ENCODE data around the gene RNF208.

The RNF208 gene

DNA sequence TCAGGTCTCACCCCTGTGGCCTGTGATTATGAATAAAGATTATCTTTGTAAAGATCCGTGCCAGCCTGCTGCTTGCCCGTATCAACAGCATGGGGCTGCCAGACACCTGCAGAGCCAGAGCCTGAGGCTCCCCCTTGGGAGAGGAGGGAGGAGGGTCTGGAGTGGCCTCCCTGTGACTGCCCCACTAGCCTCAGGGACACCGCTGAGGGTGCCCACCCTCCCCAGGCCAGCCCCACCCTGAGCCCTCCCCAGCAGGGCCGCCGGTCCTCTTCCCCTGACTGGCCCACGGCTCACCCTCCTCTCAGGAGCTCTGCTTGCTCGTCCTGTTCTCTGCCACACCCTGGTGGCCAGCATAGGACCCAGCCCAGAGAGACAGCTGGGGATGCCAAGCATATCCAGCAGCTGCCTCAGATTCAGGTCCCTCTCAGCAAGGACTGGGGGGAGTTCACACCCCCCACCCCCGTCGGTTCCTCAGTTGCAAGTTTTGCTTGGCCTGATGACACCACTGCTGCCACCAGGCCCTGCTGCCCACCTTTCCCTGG lies 31.7 kb downstream of the RNF208 start:
- H3K27ac ChIP-seq (replicated peaks), result peak overlapping the region; percentile 73; the same call in 1 of the 2 replicates
- TF ChIP-seq, protein P1, sequence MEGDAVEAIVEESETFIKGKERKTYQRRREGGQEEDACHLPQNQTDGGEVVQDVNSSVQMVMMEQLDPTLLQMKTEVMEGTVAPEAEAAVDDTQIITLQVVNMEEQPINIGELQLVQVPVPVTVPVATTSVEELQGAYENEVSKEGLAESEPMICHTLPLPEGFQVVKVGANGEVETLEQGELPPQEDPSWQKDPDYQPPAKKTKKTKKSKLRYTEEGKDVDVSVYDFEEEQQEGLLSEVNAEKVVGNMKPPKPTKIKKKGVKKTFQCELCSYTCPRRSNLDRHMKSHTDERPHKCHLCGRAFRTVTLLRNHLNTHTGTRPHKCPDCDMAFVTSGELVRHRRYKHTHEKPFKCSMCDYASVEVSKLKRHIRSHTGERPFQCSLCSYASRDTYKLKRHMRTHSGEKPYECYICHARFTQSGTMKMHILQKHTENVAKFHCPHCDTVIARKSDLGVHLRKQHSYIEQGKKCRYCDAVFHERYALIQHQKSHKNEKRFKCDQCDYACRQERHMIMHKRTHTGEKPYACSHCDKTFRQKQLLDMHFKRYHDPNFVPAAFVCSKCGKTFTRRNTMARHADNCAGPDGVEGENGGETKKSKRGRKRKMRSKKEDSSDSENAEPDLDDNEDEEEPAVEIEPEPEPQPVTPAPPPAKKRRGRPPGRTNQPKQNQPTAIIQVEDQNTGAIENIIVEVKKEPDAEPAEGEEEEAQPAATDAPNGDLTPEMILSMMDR (IDR thresholded peaks at IDR 0.05; ENCODE audit: insufficient read depth, low read length), result no peak
- TF ChIP-seq GABPA (IDR thresholded peaks at IDR 0.05; ENCODE audit: low read depth), result no peak
- TF ChIP-seq, protein P2, sequence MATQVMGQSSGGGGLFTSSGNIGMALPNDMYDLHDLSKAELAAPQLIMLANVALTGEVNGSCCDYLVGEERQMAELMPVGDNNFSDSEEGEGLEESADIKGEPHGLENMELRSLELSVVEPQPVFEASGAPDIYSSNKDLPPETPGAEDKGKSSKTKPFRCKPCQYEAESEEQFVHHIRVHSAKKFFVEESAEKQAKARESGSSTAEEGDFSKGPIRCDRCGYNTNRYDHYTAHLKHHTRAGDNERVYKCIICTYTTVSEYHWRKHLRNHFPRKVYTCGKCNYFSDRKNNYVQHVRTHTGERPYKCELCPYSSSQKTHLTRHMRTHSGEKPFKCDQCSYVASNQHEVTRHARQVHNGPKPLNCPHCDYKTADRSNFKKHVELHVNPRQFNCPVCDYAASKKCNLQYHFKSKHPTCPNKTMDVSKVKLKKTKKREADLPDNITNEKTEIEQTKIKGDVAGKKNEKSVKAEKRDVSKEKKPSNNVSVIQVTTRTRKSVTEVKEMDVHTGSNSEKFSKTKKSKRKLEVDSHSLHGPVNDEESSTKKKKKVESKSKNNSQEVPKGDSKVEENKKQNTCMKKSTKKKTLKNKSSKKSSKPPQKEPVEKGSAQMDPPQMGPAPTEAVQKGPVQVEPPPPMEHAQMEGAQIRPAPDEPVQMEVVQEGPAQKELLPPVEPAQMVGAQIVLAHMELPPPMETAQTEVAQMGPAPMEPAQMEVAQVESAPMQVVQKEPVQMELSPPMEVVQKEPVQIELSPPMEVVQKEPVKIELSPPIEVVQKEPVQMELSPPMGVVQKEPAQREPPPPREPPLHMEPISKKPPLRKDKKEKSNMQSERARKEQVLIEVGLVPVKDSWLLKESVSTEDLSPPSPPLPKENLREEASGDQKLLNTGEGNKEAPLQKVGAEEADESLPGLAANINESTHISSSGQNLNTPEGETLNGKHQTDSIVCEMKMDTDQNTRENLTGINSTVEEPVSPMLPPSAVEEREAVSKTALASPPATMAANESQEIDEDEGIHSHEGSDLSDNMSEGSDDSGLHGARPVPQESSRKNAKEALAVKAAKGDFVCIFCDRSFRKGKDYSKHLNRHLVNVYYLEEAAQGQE (IDR thresholded peaks at IDR 0.05; ENCODE audit: insufficient replicate concordance, low read depth), result no peak
- no peak for TF ChIP-seq SPI1 (IDR thresholded peaks at IDR 0.05; ENCODE audit: borderline replicate concordance, low read depth)
- TF ChIP-seq POLR2AphosphoS5 (IDR thresholded peaks at IDR 0.05; ENCODE audit: low read depth), result no peak
- no peak overlapping the region for H3K4me3 ChIP-seq (replicated peaks; ENCODE audit: insufficient read depth, low read length)
- no peaks in the 10 kb centered on the region for H3K27me3 ChIP-seq (ENCODE audit: insufficient read depth, poor library complexity, severe bottlenecking)
- DNase-seq (ENCODE audit: low read depth in 1 of 2, low spot score in 1 of 2), result no peak

DNA sequence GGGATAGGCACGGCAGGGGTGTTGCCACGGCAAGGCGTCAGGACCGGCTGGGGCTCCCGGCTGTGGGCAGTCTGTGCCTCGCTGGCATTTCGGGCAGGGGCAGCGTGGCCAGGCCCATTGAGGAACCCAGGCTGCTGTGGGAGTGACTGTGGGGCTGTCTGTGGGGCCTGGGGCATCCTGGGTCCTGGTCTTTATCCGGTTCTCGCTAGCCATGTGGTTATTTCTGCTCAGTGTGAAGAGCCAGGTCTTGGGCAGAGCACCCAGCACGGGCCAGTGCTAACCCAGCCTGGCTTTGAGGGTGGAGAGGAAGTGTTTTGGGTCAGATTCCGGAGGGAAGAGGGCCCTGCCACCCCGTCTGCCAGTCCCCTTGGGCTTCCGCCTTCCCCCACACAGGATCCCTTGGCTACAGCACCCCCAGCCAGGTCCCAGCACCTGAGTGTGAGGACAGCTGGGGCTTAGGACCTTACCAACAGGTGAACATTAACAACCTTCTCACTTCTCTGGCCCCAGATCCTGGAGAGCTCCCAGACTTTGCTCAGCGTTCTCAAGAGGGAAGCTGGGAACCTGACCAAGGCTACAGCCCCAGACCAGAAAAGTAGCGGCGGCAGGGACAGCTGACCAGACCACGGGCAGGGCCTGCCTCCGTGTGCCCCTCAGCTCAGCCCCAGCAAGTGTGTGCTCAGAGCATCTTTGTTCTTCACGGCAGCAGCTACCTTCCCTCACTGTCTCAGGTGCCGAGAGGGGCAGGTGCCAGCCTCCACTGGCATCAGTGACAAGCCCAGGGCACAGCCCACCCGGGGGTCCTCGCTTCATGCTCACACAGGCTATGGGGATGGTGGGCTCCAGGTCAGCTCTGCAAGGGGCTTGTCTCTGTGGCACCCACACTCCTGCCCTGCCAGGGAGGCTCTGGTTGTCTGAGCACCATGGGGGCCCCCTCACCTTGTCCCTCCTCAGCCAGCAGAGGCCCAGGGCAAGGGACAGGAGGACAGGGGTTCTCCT lies 32.4 kb downstream of the RNF208 start:
- DNase-seq (ENCODE audit: low read depth in 1 of 2, low spot score in 1 of 2), result no peak
- TF ChIP-seq POLR2AphosphoS5 (IDR thresholded peaks at IDR 0.05; ENCODE audit: low read depth), result no peak
- TF ChIP-seq, protein P1 (IDR thresholded peaks at IDR 0.05; ENCODE audit: insufficient read depth, low read length), result no peak
- no peak; the same call in 1 of the 2 replicates for TF ChIP-seq SPI1 (IDR thresholded peaks at IDR 0.05; ENCODE audit: borderline replicate concordance, low read depth)
- TF ChIP-seq, protein P2 (IDR thresholded peaks at IDR 0.05; ENCODE audit: insufficient replicate concordance, low read depth), result no peak
- no peak for TF ChIP-seq GABPA (IDR thresholded peaks at IDR 0.05; ENCODE audit: low read depth)
- Histone ChIP-seq H3K4me3 (replicated peaks; ENCODE audit: insufficient read depth, low read length) (peak overlapping the region; percentile 99), H3K27ac (replicated peaks) (peak overlapping the region; percentile 73), H3K27me3 (ENCODE audit: insufficient read depth, poor library complexity, severe bottlenecking) (no peaks in the 10 kb centered on the region)

DNA sequence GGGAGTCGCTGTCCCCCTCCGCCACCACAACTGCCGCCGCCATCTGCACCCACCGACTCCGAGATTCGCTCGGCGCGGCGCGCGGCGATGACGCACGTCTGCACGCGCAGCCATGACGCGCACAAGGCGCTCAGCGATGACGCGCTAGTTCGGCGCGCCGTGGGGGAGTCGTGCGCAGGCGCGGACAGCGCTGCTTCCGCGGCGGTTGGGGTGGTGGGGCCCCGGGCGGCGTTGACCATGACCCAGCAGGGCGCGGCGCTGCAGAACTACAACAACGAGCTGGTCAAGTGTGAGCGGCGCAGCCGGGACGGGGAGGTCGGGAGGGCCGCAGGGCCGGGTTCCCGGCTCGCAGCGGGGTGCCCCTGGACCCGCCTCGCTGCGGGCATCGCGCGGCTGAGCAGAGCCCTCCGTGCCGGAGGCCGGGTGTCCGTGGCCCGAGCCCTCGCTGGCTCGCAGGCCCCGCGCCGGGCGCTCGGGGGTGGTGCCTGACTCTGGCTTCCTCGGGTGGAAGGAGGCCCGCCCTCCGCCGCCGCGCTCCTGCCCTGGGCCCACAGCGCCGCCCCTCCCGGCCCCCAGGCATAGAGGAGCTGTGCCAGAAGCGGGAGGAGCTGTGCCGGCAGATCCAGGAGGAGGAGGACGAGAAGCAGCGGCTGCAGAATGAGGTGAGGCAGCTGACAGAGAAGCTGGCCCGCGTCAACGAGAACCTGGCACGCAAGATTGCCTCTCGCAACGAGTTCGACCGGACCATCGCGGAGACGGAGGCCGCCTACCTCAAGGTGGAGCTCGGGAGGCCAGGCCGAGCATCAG lies 33.3 kb downstream of the RNF208 start, which contains the start of the genes ANAPC2 and SSNA1:
TSS of gene ANAPC2 (minus strand) at position 71 of the 807 bp plus-strand sequence. CDS start at position 43, 28 bp downstream.
TSS of gene SSNA1 (plus strand) at position 187 of the 807 bp plus-strand sequence. CDS start at position 238, 51 bp downstream.
- H3K27ac ChIP-seq (replicated peaks), result peak within 1 kb of the TSS; percentile 73
- DNase-seq (ENCODE audit: low read depth in 1 of 2, low spot score in 1 of 2), result peak; percentile 90 to 93
- peak within 1 kb of the TSS; percentile 99 for H3K4me3 ChIP-seq (replicated peaks; ENCODE audit: insufficient read depth, low read length)
- TF ChIP-seq POLR2AphosphoS5 (IDR thresholded peaks at IDR 0.05; ENCODE audit: low read depth) (peak; percentile 91), GABPA (IDR thresholded peaks at IDR 0.05; ENCODE audit: low read depth) (no peak; the same call in 1 of the 2 replicates), SPI1 (IDR thresholded peaks at IDR 0.05; ENCODE audit: borderline replicate concordance, low read depth) (no peak)
- TF ChIP-seq, protein P2 (IDR thresholded peaks at IDR 0.05; ENCODE audit: insufficient replicate concordance, low read depth), result no peak
- H3K27me3 ChIP-seq (ENCODE audit: insufficient read depth, poor library complexity, severe bottlenecking), result no peaks in the 10 kb centered on the region

Measured in HL-60 (cell line).